ENCODE results near the gene ROR1.
"Not testable (repeated sequence)": the region's sequence is repeated elsewhere in the genome, so short reads cannot be mapped to it uniquely, and the experiment has no call there.

The ROR1 gene

GRCh38 chr1:63770381-63770780, 3.4 kb upstream of the ROR1 start:
- no peak for DNase-seq

DNA sequence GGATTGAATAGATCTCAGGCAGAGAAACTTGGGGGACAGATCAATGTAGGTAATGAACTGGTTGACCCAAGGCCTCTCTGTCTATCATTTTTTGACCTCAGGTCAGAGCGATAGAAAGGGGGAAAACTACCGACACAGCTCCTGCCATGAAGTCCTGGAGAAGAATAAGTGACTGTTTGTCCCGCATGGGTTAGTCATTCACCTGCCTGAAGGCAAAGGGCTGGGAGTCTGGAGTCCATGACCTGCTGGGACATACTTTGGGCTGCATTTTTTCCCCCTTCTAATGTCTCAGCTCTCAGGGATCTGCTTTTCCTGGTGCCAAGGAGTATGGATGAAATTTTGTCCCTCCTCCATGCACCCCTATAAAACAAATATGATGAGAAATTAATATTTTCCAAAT, 1.6 kb upstream of the ROR1 start:
- DNase-seq: no peak

DNA sequence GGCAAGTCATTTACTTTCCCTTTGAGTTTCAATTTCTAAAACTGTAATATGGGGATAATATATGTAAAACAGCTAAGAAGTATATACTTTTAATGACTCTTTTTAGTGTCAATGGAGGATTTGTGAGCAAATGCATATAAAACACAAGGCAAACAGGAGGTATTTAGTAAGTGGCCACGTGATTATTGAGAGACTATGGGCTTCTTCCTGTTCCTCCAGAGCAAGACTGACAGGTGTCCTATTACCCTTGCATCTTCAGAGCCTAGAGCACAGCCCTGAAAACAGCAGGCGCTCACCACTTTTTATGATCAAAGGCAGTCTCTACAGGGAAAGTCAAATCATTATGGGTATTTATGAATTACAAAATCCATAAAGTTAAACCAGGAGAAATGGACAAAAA, 941 bp upstream of the ROR1 start:
- DNase-seq: no peak

DNA sequence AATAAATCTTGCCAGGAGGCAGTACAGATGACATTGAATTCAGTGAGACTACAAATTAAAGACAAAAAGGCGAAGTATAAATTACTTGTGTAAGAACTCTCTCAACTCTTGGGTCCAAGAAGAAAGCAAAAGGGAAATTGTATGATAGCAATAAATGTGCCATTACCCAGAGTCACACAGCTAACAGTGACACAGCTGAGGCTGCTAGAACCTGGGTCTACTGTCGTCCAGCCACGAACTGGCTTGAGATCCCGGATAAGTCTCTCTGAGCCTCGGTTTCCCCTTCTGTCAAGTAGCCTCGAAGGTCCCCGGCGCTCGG, 362 bp upstream of the ROR1 start:
- DNase-seq: no peak

- peak; percentile 8 for DNase-seq
Measured at GRCh38 chr1:63774617-63775417, 1.0 kb downstream of the ROR1 start.

DNA sequence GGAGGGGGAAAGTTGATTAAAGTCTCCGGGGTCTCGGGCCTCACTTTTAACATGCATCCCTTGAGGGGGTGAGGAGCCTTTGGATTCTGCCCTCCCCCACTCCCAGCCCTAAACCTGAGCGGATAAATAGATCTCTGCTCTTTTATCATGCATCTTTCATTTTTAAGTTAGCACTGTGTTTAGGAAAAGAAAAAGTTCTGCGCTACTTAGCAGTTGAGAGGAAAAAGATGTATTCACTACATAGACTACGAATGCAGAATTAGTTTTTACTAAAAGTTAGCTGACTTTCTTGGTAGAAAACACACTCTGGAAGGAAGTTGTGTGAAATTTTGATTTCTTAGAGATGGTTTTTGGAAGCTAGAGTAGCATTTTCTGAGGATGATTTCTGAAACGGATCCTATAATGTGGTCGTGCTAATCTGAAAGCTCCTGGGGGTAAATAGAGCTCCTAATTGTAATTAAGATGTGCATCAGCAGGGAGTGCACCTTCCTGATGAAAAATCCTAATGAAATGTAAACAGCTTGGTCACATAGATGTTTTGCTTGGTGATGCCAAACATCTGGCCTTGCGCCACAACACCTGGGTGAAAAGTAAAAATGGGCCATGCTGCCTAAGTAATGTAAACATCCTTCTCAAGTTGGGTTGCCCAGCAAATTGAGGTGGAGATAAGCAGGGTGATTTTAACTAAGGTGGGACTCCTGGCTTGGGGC, 1.8 kb downstream of the ROR1 start:
- peak; percentile 16 for DNase-seq

GRCh38 chr1:63777286-63777685, 3.5 kb downstream of the ROR1 start:
- no peak for DNase-seq

DNA sequence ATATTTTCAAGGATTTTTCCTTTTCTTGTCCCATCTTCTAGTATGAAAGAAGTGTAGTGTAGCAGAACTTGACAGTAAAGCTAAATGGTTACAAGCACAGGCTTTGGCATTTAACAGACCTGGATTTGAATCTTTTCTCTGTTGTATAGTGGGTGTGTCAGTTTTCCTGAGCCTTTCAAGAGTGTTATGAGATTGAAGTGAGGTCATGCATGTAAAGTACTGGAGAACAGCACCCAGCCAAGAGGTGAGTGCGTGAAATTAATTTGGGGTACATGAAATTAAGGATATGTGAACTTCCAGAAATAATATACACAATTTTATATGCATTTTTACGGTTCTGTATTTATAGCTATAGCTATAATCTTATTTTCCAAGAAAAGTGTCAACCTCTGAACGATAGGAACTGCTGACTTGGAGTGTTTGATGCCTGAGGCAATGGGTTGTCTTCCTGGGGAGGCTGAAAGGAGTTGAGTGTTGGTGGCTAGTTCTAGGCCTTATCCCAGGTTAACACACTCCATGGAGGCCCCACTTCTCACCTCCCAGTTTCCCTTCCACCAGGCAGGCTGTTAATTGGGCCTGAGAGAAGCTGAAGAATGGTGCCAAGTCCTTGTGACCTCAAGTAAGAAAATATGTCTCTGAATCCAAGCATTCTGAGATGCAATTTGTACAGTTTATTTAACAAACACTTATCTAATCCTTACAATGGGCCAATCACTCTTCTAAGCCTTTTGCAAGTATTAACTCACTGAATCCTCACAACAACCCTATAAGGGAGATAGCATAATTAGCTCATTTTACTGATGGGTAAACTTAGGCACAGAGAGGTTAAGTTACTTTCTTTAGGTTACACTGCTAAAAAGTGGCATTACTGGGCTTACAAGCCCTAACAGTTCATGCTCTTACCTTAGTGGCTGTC, 4.4 kb downstream of the ROR1 start:
- DNase-seq: no peak

DNA sequence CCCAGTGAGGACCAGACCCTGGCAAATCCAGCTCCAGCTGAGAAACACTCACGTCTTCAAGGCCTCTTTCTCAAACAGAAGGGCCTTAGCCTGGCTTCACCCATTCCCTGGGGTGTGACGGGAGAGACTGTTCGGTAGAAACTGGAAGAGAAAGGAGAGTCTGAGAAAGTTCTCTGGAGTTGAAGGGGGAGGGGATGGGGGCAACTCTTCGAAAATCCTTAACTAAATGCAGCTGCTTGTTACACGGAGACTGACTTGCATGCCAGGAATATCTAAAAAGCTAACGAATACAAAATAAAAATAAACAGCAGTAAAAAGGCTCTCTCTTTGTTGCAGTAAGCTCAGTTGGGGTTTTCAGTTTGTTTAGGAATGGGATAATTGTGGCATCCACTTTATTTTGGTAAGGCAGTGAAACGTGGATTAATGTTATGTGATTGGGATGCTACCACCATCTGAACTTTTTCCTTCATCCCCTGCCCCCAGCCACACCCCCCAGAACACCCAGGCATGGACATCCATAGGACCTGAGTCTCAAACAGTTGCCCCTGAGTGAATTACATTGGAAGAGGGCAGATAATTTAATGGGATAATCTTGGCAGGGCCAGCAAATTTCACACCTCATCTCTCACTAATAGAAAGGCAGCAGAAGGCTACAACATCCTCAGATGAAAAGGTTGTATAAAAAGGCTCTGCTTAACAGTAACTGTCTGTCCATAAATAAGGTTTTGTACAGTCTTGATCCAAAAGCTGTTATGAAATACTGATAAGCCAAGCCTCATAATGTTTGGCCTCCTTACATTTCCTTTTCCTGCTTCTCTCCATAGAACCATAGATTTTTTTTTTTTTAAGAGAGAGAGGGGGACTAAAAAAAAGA, 5.8 kb downstream of the ROR1 start:
- no peak for DNase-seq

- no peak for DNase-seq
Measured at GRCh38 chr1:63780565-63780964, 6.7 kb downstream of the ROR1 start.

- DNase-seq: no peak
Measured at GRCh38 chr1:63782982-63783381, 9.2 kb downstream of the ROR1 start.

- no peak for DNase-seq
Measured at GRCh38 chr1:63784083-63784482, 10.3 kb downstream of the ROR1 start.

- DNase-seq: no peak
Measured at GRCh38 chr1:63784489-63785390, 10.9 kb downstream of the ROR1 start.

GRCh38 chr1:63787270-63787669, 13.5 kb downstream of the ROR1 start:
- DNase-seq: not testable (repeated sequence)

- DNase-seq: no peak
Measured at GRCh38 chr1:63787875-63788274, 14.1 kb downstream of the ROR1 start.

DNA sequence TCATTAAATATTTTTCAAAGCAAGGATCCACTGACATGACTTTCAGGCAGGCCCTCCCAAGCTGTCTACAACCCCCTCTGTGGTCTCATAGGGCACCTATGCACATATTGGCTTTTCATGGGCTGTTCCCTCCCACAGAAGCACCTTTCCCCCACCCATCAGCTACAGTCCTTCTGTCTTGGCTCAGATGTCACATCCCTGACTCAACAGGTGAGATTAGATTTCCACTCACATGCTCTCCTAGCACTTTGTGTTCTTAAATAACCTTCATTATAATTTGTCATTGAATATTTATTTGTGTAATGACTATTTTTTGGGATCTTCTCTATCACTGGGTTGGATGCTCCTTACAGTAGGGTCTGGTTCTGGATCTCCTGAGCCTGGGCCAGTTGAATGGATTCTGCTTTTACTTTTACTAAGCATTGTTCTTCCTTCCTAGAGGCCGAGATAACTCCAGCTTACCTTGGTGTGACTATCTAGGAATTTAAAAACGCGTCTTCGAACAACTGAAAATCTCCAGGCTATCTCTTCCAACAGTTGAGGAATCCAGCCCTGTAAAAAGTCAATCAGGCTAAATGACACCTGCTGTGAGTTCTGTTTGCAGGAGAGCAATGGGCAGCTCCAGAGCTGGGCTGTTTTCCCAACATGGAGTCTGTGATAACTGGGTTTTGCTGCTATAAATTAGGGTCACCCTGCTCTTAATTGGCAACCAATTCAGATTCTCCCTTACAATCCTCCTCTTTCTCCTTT, 16.2 kb downstream of the ROR1 start:
- no peak for DNase-seq

DNA sequence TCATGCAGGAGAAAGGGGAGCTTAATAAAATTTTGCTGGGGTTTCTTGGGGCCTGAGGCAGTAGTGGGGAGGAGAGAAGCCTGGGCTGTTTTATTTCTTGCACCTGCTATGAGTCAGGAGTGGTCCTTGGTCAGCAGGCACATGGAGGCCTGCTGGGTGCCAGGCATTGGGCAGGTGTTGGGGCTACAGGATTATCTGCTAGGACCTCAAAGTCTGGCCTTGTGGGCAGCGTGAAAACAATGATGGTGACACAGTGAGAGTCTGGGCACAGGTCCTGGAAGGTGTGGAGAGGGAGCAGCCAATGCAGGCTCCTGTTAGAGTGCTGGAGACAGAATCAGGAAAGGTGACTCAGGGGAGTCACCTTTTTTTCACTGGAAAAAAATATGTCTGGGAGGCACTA, 17.2 kb downstream of the ROR1 start:
- DNase-seq: no peak

- DNase-seq: no peak
Measured at GRCh38 chr1:63792152-63792551, 18.3 kb downstream of the ROR1 start.

- no peak for DNase-seq
Measured at GRCh38 chr1:63793741-63794240, 20.0 kb downstream of the ROR1 start.

DNA sequence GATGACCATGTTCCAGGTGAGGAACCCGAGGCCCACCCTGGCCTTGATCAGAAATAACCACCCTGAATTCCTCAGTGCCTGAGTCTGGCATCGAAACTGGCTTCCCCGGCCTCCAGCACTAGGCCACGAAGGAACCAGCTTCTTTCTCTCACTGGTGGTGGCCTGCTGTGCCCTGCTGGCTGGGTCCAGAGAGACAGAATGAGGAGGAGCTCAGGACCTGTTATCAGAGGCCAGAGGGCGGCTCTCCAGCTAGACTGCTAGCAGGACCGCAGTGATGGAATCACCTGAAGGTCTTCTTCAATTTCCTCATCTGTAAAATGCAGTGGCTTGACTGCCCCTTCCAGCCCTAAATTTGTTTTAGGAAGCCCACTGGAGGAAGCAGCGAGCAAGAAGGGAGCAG, 20.5 kb downstream of the ROR1 start:
- no peak for DNase-seq

Measured in NCI-H1105 (cell line).